Measurements from ENCODE around the gene FRG2B. TPM values are rescaled to one million over a fixed set of nuclear protein-coding genes. Genes with fewer than 3 reads are reported as not detected.
"Not testable (repeated sequence)": the region's sequence is repeated elsewhere in the genome, so short reads cannot be mapped to it uniquely, and the experiment has no call there.

Gene FRG2B
- total and polyA plus RNA-seq, 2 of the 13 experiments (the other 11 are each of a cell fraction or from before 2014, with no cell fraction given): not detected

- no peak for TF ChIP-seq HBP1 (CRISPR knock-in tag; IDR thresholded peaks at IDR 0.05; ENCODE audit: low read depth)
- TF ChIP-seq GPBP1L1 (CRISPR knock-in tag; IDR thresholded peaks at IDR 0.05): no peak
- no peak for TF ChIP-seq HES4 (CRISPR knock-in tag; IDR thresholded peaks at IDR 0.05; ENCODE audit: borderline replicate concordance)
Measured at GRCh38 chr10:133611079-133611478, 15.5 kb downstream of the FRG2B start (continued).

GRCh38 chr10:133608855-133609254 lies 17.7 kb downstream of the FRG2B start:
- no peaks in the 10 kb centered on the region for H3K4me1 ChIP-seq (ENCODE audit: insufficient read depth, low read length)
- H3K36me3 ChIP-seq (replicated peaks in 1 of 2; ENCODE audit: control insufficient read depth in 1 of 2, insufficient read depth in 2 of 2, low read length in 2 of 2): no peaks in the 10 kb centered on the region
- in situ Hi-C loops (cut with HindIII; ENCODE audit: extremely low pct_ligation_motif_present, low pct_unique_long_range_greater_than_20kb): no loop called here
- ChIA-PET POLR2A (no interaction called here), CTCF (ENCODE audit: low intra/inter-chr PET ratio, low total read pairs) (interaction anchor here (1.3 kb wide), 1 partner anchor 171 kb away, joined by 3 read pairs; no protein-coding TSS in a partner anchor)
- DNase-seq (ENCODE audit: low spot score): no peak
- no peak for TF ChIP-seq XRCC5 (optimal IDR thresholded peaks at IDR 0.05; ENCODE audit: low read length)
- peak; percentile 19; the same call in 1 of the 2 replicates for TF ChIP-seq SMC3 (IDR thresholded peaks at IDR 0.05; ENCODE audit: low read length)
- peak; percentile 48 for TF ChIP-seq CTCF (CRISPR knock-in tag; IDR thresholded peaks at IDR 0.05)
- FAIRE-seq: no peak
- H3K9ac ChIP-seq (ENCODE audit: insufficient read depth, low read depth, low read length): no peak overlapping the region
- no peaks in the 10 kb centered on the region for H3K79me2 ChIP-seq (ENCODE audit: insufficient read depth, low read length)
- intact Hi-C loops (cut with micrococcal nuclease; ENCODE audit: unreplicated experiment): loop anchor here (2.0 kb wide), 1 partner anchor 170 kb away; no protein-coding TSS in a partner anchor
- H4K20me1 ChIP-seq (ENCODE audit: insufficient read depth, low read length): no peaks in the 10 kb centered on the region
- H3K27ac ChIP-seq (ENCODE audit: extremely low read length, insufficient read depth, low read length): no peak overlapping the region
- no peak for ATAC-seq
- no peak overlapping the region for H3K4me2 ChIP-seq (ENCODE audit: low read depth, low read length)
- H3K27me3 ChIP-seq (ENCODE audit: control insufficient read depth in 1 of 2, insufficient read depth in 2 of 2, low read length in 2 of 2): peaks cover 0 to 4% of the 10 kb centered on the region in 2 experiments; a peak in 2 of 5 replicates
- no peaks in the 10 kb centered on the region for H3K9me3 ChIP-seq (ENCODE audit: low read length)
- no TSS peak for BruUV-seq (replicated peaks)
- H3K4me3 ChIP-seq (replicated peaks in 1 of 3; ENCODE audit: insufficient read depth in 1 of 3, low read depth in 2 of 3, low read length in 3 of 3): no peak overlapping the region
- WGBS (ENCODE audit: low lambda C conversion rate): 0% methylated on average over 3 of the region's 3 CpGs
- no peak overlapping the region for H2AFZ ChIP-seq (ENCODE audit: low read length)

- H3K9me3 ChIP-seq (ENCODE audit: low read length); BruUV-seq (replicated peaks); H3K9ac ChIP-seq (ENCODE audit: insufficient read depth, low read depth, low read length); H4K20me1 ChIP-seq (ENCODE audit: insufficient read depth, low read length); H3K79me2 ChIP-seq (ENCODE audit: insufficient read depth, low read length); DNase-seq (ENCODE audit: low spot score); ATAC-seq; H3K4me3 ChIP-seq (replicated peaks in 1 of 3; ENCODE audit: insufficient read depth in 1 of 3, low read depth in 2 of 3, low read length in 3 of 3); CTCF ChIA-PET (ENCODE audit: low intra/inter-chr PET ratio, low total read pairs); H2AFZ ChIP-seq (ENCODE audit: low read length); intact Hi-C loops (cut with micrococcal nuclease; ENCODE audit: unreplicated experiment); in situ Hi-C loops (cut with HindIII; ENCODE audit: extremely low pct_ligation_motif_present, low pct_unique_long_range_greater_than_20kb); H3K4me1 ChIP-seq (ENCODE audit: insufficient read depth, low read length); POLR2A ChIA-PET; H3K27ac ChIP-seq (ENCODE audit: extremely low read length, insufficient read depth, low read length); H3K27me3 ChIP-seq (ENCODE audit: control insufficient read depth in 1 of 2, insufficient read depth in 2 of 2, low read length in 2 of 2); FAIRE-seq; H3K4me2 ChIP-seq (ENCODE audit: low read depth, low read length); H3K36me3 ChIP-seq (replicated peaks in 1 of 2; ENCODE audit: control insufficient read depth in 1 of 2, insufficient read depth in 2 of 2, low read length in 2 of 2): not testable (repeated sequence)
- 0% methylated on average over 2 of the region's 2 CpGs for WGBS (ENCODE audit: low lambda C conversion rate)
Measured at GRCh38 chr10:133603434-133603833, 23.2 kb downstream of the FRG2B start.

Measured in HepG2 (cell line).